Stomach (tissue), 4 donors: Measurements from ENCODE around the gene IGSF9B.

Source experiments
- CTCF ChIP-seq, 7 experiments: fragments of 450-650 bp in 4 of 7; fragments of 200-600 bp in 3 of 7; sonication (generic) in 3 of 7; IDR thresholded peaks; one replicate each; pipeline ENCODE4 v1.5.1; 2016 to 2019; ENCODE audit warnings: antibody characterized with exemption in 7 of 7, control low read depth in 2 of 7, mild to moderate bottlenecking in 1 of 7
- POLR2A ChIP-seq, 4 donors: fragments of 450-650 bp; IDR thresholded peaks; one replicate each; pipeline ENCODE4 v1.6.1; 2016; ENCODE audit warnings: antibody characterized with exemption in 4 of 4, control low read depth in 2 of 4, mild to moderate bottlenecking in 1 of 4, moderate library complexity in 1 of 4

- TF ChIP-seq POLR2A (IDR thresholded peaks at IDR 0.05) (no peak), CTCF (IDR thresholded peaks at IDR 0.05) (no peak)
Measured at GRCh38 chr11:133941546-133941945, 15.2 kb downstream of the IGSF9B start.
